Thoracic aorta (tissue), 2 donors: ENCODE data around the gene IFT81. TPM values are rescaled to one million over a fixed set of nuclear protein-coding genes. Genes with fewer than 3 reads are reported as not detected.

Experiments
- ATAC-seq: fragments of 150-250 bp; one replicate; pipeline ENCODE4 v1.8.0; 2017; ENCODE audit warnings: low read depth; ENCODE audit not compliant: insufficient number of reproducible peaks, low FRiP score
- DNase-seq: peaks from one replicate; pipeline ENCODE4 v3.0.0-alpha.2; 2020; ENCODE audit warnings: low spot score
- H3K27ac ChIP-seq, 2 donors: fragments of 200-600 bp; sonication (generic); 1 replicate in 1 of 2; 2 replicates in 1 of 2; pipeline ENCODE4 v1.5.1; 2016; ENCODE audit warnings: mild to moderate bottlenecking in 2 of 2, moderate library complexity in 2 of 2
- H3K27me3 ChIP-seq: fragments of 200-600 bp; sonication (generic); replicated peaks from 2 replicates; pipeline ENCODE4 v1.6.0; 2016; ENCODE audit warnings: mild to moderate bottlenecking; ENCODE audit not compliant: insufficient read depth
- H3K36me3 ChIP-seq: fragments of 200-600 bp; sonication (generic); one replicate; pipeline ENCODE4 v1.5.1; 2016
- H3K4me1 ChIP-seq, 2 donors: fragments of 200-600 bp; sonication (generic); 1 replicate in 1 of 2; 2 replicates in 1 of 2; pipeline versions ENCODE4 v1.5.1 to v1.6.0; 2016; ENCODE audit warnings: low read depth in 2 of 2, mild to moderate bottlenecking in 1 of 2; ENCODE audit not compliant: control insufficient read depth in 1 of 2
- H3K4me3 ChIP-seq: fragments of 200-600 bp; sonication (generic); 2 replicates; pipeline ENCODE4 v1.5.1; 2016; ENCODE audit warnings: mild to moderate bottlenecking
- H3K9me3 ChIP-seq: fragments of 200-600 bp; sonication (generic); 2 replicates; pipeline ENCODE4 v1.5.1; 2016
- CTCF ChIP-seq: fragments of 200-600 bp; sonication (generic); IDR thresholded peaks from one replicate; pipeline ENCODE4 v1.5.1; 2019; ENCODE audit warnings: antibody characterized with exemption
- total RNA-seq, 2 donors: library from RNA; depleted of rRNA; stranded (reverse); fragments of >200 nt; gene quantifications; one replicate each; pipeline versions ENCODE4 v1.1.0 to v1.2.3, GENCODE V29; 2016

IFT81 gene
- total RNA-seq, 2 donors from 2014 or later, result 9.3 to 17.4 TPM

- no peaks in the 10 kb centered on the region for H3K27me3 ChIP-seq
- H3K4me3 ChIP-seq, result no peak overlapping the region
- DNase-seq (no peak), ATAC-seq (no peak)
- no peaks in the 10 kb centered on the region for H3K36me3 ChIP-seq
- no peak overlapping the region for H3K27ac ChIP-seq
- no peaks in the 10 kb centered on the region for H3K4me1 ChIP-seq
- TF ChIP-seq CTCF, result no peak
- H3K9me3 ChIP-seq, result no peaks in the 10 kb centered on the region
These were observed 32.9 kb upstream of the IFT81 start for GRCh38 chr12:110091136-110091711.

- ATAC-seq (no peak), DNase-seq (no peak)
- Histone ChIP-seq H3K4me1 (no peaks in the 10 kb centered on the region), H3K27me3 (no peaks in the 10 kb centered on the region), H3K9me3 (no peaks in the 10 kb centered on the region), H3K4me3 (no peak overlapping the region), H3K36me3 (no peaks in the 10 kb centered on the region), H3K27ac (no peak overlapping the region)
- no peak for TF ChIP-seq CTCF
These were observed 30.4 kb upstream of the IFT81 start for GRCh38 chr12:110093631-110094311.

- peak; percentile 32 for DNase-seq
These were observed 23.7 kb upstream of the IFT81 start for GRCh38 chr12:110100315-110100970.

GRCh38 chr12:110102255-110102654 is 21.9 kb upstream of the IFT81 start:
- Histone ChIP-seq H3K4me1 (peaks cover 6 to 41% of the 10 kb centered on the region in 2 donors), H3K9me3 (no peaks in the 10 kb centered on the region), H3K27ac (no peak overlapping the region), H3K36me3 (no peaks in the 10 kb centered on the region), H3K4me3 (no peak overlapping the region), H3K27me3 (no peaks in the 10 kb centered on the region)
- peak; percentile 23 for TF ChIP-seq CTCF
- ATAC-seq (no peak), DNase-seq (no peak)

More at GRCh38 chr12:110100315-110100970, 23.7 kb upstream of the IFT81 start:
- Histone ChIP-seq H3K36me3 (no peaks in the 10 kb centered on the region), H3K4me1 (peaks cover 3 to 31% of the 10 kb centered on the region in 2 donors), H3K4me3 (no peak overlapping the region), H3K27me3 (no peaks in the 10 kb centered on the region), H3K27ac (peak overlapping the region in 1 of 2 donors; percentile 2), H3K9me3 (no peaks in the 10 kb centered on the region)
- peak; percentile 89 for TF ChIP-seq CTCF
- peak; percentile 64 for ATAC-seq
